ENCODE data around the gene PCK1.

DNA sequence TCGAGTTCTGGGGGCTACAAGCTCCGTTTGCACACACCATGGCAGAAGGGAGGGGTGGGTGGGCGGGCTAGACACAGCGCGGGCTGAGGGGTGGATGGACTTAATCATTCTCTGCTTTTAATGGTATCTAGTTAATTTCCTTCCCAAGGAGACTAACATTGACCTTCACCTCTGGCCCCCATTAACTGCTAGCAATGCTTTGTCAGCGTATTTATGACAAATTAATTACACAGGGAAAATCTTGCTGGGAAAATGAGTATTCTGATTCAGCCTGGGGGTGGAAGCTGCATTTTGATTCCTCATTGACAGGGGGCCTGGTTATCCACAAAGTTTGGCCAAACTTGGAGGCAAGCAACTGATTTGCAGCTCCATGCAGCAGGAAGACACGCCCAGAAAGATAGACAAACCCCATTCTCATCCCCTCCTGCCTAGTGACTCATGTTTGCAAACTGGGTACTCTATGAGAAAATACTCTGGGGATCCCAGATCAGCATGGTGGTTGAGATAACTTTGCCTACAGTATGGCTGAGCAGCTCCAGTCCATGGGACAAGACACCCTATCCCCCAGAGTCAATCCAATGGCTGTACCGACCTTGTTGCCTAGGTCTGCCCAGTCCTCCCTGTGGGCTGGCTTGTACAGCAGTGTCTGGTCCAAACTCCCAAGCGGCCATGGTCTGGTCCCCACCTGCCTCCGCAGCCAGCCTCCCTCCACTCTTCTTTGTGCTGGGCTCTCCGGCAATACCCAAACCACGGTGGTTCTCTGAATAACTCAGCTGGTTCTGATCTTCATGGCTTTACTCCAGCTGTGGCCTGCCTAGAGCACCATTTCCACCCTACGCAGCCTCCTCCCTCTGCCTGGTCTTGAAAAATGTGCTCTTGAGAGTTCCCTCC, 39.7 kb downstream of the PCK1 start:
- TF ChIP-seq POLR2AphosphoS5 (IDR thresholded peaks at IDR 0.05; ENCODE audit: low read depth, low read length) = no peak
- TF ChIP-seq TAF1 (IDR thresholded peaks at IDR 0.05; ENCODE audit: borderline replicate concordance, insufficient read depth, low read length) = no peak
- no peak for TF ChIP-seq SIN3A (IDR thresholded peaks at IDR 0.05; ENCODE audit: borderline replicate concordance, insufficient read depth, low read length)
- TF ChIP-seq, protein P1, sequence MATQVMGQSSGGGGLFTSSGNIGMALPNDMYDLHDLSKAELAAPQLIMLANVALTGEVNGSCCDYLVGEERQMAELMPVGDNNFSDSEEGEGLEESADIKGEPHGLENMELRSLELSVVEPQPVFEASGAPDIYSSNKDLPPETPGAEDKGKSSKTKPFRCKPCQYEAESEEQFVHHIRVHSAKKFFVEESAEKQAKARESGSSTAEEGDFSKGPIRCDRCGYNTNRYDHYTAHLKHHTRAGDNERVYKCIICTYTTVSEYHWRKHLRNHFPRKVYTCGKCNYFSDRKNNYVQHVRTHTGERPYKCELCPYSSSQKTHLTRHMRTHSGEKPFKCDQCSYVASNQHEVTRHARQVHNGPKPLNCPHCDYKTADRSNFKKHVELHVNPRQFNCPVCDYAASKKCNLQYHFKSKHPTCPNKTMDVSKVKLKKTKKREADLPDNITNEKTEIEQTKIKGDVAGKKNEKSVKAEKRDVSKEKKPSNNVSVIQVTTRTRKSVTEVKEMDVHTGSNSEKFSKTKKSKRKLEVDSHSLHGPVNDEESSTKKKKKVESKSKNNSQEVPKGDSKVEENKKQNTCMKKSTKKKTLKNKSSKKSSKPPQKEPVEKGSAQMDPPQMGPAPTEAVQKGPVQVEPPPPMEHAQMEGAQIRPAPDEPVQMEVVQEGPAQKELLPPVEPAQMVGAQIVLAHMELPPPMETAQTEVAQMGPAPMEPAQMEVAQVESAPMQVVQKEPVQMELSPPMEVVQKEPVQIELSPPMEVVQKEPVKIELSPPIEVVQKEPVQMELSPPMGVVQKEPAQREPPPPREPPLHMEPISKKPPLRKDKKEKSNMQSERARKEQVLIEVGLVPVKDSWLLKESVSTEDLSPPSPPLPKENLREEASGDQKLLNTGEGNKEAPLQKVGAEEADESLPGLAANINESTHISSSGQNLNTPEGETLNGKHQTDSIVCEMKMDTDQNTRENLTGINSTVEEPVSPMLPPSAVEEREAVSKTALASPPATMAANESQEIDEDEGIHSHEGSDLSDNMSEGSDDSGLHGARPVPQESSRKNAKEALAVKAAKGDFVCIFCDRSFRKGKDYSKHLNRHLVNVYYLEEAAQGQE (IDR thresholded peaks at IDR 0.05; ENCODE audit: insufficient read depth in 1 of 2, low read depth in 2 of 2, low read length in 2 of 2) = no peak
- TF ChIP-seq FOXP2 (optimal IDR thresholded peaks at IDR 0.05; ENCODE audit: borderline replicate concordance, extremely low read depth, extremely low read length, insufficient read depth) = no peak
